ENCODE data around the gene SPDYC.

DNA sequence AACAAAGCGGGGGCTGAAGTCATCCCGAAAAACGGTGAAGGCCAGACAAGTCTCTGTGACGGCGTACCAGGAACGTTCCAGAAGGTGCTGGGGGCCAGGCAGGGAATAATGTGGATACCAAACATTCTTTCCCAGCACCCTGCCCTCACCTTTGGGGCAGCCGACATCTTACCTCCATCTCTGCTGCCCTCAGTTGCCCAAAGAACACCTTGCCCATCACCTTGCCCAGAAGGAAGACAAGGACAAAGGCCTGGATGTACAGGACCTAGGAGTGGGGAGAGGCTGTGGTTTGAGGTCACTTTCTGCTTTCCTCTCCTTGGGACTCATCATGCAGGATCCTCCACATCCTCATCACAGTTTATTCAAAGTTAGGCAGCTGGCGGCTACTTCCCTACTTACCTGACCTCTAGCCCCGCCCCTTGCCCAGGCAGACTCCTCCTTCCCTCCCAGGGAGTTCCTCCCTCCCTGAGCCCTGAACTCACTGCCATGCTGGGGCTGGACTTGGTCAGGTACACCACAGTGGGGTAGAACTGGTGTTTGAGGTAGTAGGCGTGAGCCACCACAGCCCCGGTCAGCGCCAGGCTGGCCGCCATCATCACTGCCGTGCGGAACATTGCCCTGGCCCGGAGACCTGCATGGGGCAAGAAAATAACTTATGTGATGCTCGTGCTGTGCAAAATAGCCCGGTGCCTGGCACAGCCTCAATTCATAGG, 36.9 kb upstream of the SPDYC start:
- TF ChIP-seq, protein P1, sequence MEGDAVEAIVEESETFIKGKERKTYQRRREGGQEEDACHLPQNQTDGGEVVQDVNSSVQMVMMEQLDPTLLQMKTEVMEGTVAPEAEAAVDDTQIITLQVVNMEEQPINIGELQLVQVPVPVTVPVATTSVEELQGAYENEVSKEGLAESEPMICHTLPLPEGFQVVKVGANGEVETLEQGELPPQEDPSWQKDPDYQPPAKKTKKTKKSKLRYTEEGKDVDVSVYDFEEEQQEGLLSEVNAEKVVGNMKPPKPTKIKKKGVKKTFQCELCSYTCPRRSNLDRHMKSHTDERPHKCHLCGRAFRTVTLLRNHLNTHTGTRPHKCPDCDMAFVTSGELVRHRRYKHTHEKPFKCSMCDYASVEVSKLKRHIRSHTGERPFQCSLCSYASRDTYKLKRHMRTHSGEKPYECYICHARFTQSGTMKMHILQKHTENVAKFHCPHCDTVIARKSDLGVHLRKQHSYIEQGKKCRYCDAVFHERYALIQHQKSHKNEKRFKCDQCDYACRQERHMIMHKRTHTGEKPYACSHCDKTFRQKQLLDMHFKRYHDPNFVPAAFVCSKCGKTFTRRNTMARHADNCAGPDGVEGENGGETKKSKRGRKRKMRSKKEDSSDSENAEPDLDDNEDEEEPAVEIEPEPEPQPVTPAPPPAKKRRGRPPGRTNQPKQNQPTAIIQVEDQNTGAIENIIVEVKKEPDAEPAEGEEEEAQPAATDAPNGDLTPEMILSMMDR (conservative IDR thresholded peaks at IDR 0.05; ENCODE audit: low read depth in 2 of 2): no peak
- TF ChIP-seq, protein P2, sequence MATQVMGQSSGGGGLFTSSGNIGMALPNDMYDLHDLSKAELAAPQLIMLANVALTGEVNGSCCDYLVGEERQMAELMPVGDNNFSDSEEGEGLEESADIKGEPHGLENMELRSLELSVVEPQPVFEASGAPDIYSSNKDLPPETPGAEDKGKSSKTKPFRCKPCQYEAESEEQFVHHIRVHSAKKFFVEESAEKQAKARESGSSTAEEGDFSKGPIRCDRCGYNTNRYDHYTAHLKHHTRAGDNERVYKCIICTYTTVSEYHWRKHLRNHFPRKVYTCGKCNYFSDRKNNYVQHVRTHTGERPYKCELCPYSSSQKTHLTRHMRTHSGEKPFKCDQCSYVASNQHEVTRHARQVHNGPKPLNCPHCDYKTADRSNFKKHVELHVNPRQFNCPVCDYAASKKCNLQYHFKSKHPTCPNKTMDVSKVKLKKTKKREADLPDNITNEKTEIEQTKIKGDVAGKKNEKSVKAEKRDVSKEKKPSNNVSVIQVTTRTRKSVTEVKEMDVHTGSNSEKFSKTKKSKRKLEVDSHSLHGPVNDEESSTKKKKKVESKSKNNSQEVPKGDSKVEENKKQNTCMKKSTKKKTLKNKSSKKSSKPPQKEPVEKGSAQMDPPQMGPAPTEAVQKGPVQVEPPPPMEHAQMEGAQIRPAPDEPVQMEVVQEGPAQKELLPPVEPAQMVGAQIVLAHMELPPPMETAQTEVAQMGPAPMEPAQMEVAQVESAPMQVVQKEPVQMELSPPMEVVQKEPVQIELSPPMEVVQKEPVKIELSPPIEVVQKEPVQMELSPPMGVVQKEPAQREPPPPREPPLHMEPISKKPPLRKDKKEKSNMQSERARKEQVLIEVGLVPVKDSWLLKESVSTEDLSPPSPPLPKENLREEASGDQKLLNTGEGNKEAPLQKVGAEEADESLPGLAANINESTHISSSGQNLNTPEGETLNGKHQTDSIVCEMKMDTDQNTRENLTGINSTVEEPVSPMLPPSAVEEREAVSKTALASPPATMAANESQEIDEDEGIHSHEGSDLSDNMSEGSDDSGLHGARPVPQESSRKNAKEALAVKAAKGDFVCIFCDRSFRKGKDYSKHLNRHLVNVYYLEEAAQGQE (IDR thresholded peaks at IDR 0.05; ENCODE audit: unreplicated experiment): no peak
- TF ChIP-seq EZH2 (IDR thresholded peaks at IDR 0.05; ENCODE audit: low read depth, unreplicated experiment): no peak
